Measurements from ENCODE around the gene ADAMTS12.

Gene ADAMTS12

GRCh38 chr5:33840927-33841547, 50.8 kb downstream of the ADAMTS12 start:
- DNase-seq: no peak

- no peak for DNase-seq
Measured at GRCh38 chr5:33837301-33837700, 54.5 kb downstream of the ADAMTS12 start.

GRCh38 chr5:33834334-33834733, 57.5 kb downstream of the ADAMTS12 start:
- no peak for DNase-seq

GRCh38 chr5:33833237-33833575, 58.6 kb downstream of the ADAMTS12 start:
- no peak for DNase-seq

- DNase-seq: no peak
Measured at GRCh38 chr5:33832404-33833236, 59.2 kb downstream of the ADAMTS12 start.

- no peak for DNase-seq
Measured at GRCh38 chr5:33831041-33831440, 60.7 kb downstream of the ADAMTS12 start.

- no peak for DNase-seq
Measured at GRCh38 chr5:33829430-33829829, 62.4 kb downstream of the ADAMTS12 start.

- peak; percentile 1 for DNase-seq
Measured at GRCh38 chr5:33828626-33829308, 63.0 kb downstream of the ADAMTS12 start.

GRCh38 chr5:33827885-33828284, 63.9 kb downstream of the ADAMTS12 start:
- DNase-seq: no peak

GRCh38 chr5:33827018-33827707, 64.6 kb downstream of the ADAMTS12 start:
- no peak for DNase-seq

- no peak for DNase-seq
Measured at GRCh38 chr5:33824516-33825195, 67.1 kb downstream of the ADAMTS12 start.

- no peak for DNase-seq
Measured at GRCh38 chr5:33817301-33817700, 74.5 kb downstream of the ADAMTS12 start.

- DNase-seq: no peak
Measured at GRCh38 chr5:33816791-33817190, 75.0 kb downstream of the ADAMTS12 start.

GRCh38 chr5:33812746-33813145, 79.0 kb downstream of the ADAMTS12 start:
- DNase-seq: no peak

- DNase-seq: no peak
Measured at GRCh38 chr5:33810491-33811120, 81.2 kb downstream of the ADAMTS12 start.

GRCh38 chr5:33809936-33810335, 81.9 kb downstream of the ADAMTS12 start:
- no peak for DNase-seq

- DNase-seq: no peak
Measured at GRCh38 chr5:33808699-33809098, 83.1 kb downstream of the ADAMTS12 start.

GRCh38 chr5:33807771-33808170, 84.0 kb downstream of the ADAMTS12 start:
- no peak for DNase-seq

GRCh38 chr5:33806738-33807442, 84.9 kb downstream of the ADAMTS12 start:
- no peak for DNase-seq

GRCh38 chr5:33801292-33801691, 90.5 kb downstream of the ADAMTS12 start:
- DNase-seq: no peak

GRCh38 chr5:33800241-33800950, 91.4 kb downstream of the ADAMTS12 start:
- no peak for DNase-seq

All from NCI-H2171 (cell line).